HepG2 (cell line): ENCODE data around the gene RPL36AL. TPM values are rescaled to one million over a fixed set of nuclear protein-coding genes. Genes with fewer than 3 reads are reported as not detected.

Experiments
- ELF4 ChIP-seq: sonication (generic); formaldehyde crosslinking; IDR thresholded peaks from 2 replicates; pipeline ENCODE4 v1.5.0; 2020; ENCODE audit warnings: missing genetic modification reagents, mild to moderate bottlenecking, moderate library complexity, borderline replicate concordance
- FLYWCH1 ChIP-seq: sonication (generic); formaldehyde crosslinking; IDR thresholded peaks from 2 replicates; pipeline ENCODE4 v1.8.1; 2023; ENCODE audit warnings: mild to moderate bottlenecking, missing genetic modification reagents
- IRX3 ChIP-seq: sonication (generic); formaldehyde crosslinking; IDR thresholded peaks from 2 replicates; pipeline ENCODE4 v1.8.1; 2023; ENCODE audit warnings: mild to moderate bottlenecking, low read depth, missing genetic modification reagents, borderline replicate concordance
- KLF16 ChIP-seq, 2 experiments: sonication (generic) in 1 of 2; formaldehyde crosslinking in 1 of 2; IDR thresholded peaks; 2 replicates each; pipeline versions ENCODE4 v1.6.1 to v1.8.0; 2016 to 2023; ENCODE audit warnings: missing genetic modification reagents in 2 of 2, missing compliant biosample characterization in 1 of 2
- KLF6 ChIP-seq: IDR thresholded peaks from 2 replicates; pipeline ENCODE4 v1.8.0; 2016; ENCODE audit warnings: missing biosample characterization, missing genetic modification reagents
- MED13 ChIP-seq: sonication (generic); formaldehyde crosslinking; IDR thresholded peaks from 2 replicates; pipeline ENCODE4 v1.5.0; 2020; ENCODE audit warnings: missing genetic modification reagents
- PAWR ChIP-seq: sonication (generic); formaldehyde crosslinking; IDR thresholded peaks from 2 replicates; pipeline ENCODE4 v1.4.0; 2020; ENCODE audit warnings: missing genetic modification reagents, mild to moderate bottlenecking, borderline replicate concordance
- POLR2AphosphoS5 ChIP-seq: IDR thresholded peaks from 2 replicates; pipeline ENCODE4 v1.6.1; 2012; ENCODE audit warnings: low read depth, low read length
- REXO4 ChIP-seq: sonication (generic); formaldehyde crosslinking; IDR thresholded peaks from 2 replicates; pipeline ENCODE4 v1.8.0; 2022; ENCODE audit warnings: missing genetic modification reagents, mild to moderate bottlenecking, borderline replicate concordance
- SOX5 ChIP-seq: IDR thresholded peaks from 2 replicates; pipeline ENCODE4 v1.6.1; 2016; ENCODE audit warnings: borderline replicate concordance
- TGIF2 ChIP-seq: IDR thresholded peaks from 2 replicates; pipeline ENCODE4 v1.6.1; 2016; ENCODE audit warnings: control low read depth, missing compliant biosample characterization
- ZFP90 ChIP-seq: sonication (generic); formaldehyde crosslinking; IDR thresholded peaks from 2 replicates; pipeline ENCODE4 v1.8.0; 2022; ENCODE audit warnings: missing genetic modification reagents, mild to moderate bottlenecking, inconsistent platforms, borderline replicate concordance
- ZSCAN21 ChIP-seq: sonication (generic); formaldehyde crosslinking; IDR thresholded peaks from 2 replicates; pipeline ENCODE4 v1.8.0; 2022; ENCODE audit warnings: mild to moderate bottlenecking, missing genetic modification reagents, moderate library complexity, borderline replicate concordance
- ZSCAN25 ChIP-seq: sonication (generic); formaldehyde crosslinking; IDR thresholded peaks from 2 replicates; pipeline ENCODE4 v1.8.0; 2022; ENCODE audit warnings: mild to moderate bottlenecking, missing genetic modification reagents
- polyA plus RNA-seq, 8 experiments: library from polyadenylated mRNA; depleted of rRNA in 3 of 8; stranded (reverse) in 7 of 8; unstranded in 1 of 8; fragments of >200 nt; fragmentation: Illumina TruSeq in 4 of 8; extraction: Trizol in 4 of 8; gene quantifications; 2 replicates each; pipeline versions ENCODE4 v1.2.1 to v1.2.3, GENCODE V29; 2011 to 2016; ENCODE audit warnings: low read depth in 4 of 8, missing spikeins in 1 of 8, mixed read lengths in 1 of 8; ENCODE audit not compliant: insufficient read depth in 1 of 8
- total RNA-seq, 5 experiments: library from RNA; depleted of rRNA; stranded (reverse); fragments of >200 nt; fragmentation: Illumina TruSeq; extraction: Trizol; gene quantifications; 2 replicates each; pipeline ENCODE4 v1.2.3, GENCODE V29; 2016; ENCODE audit warnings: low read depth in 1 of 5
- TF ChIP-seq, protein P1 (sequence below): sonication (generic); formaldehyde crosslinking; IDR thresholded peaks from 2 replicates; pipeline ENCODE4 v1.4.0; 2020; ENCODE audit warnings: missing genetic modification reagents
- TF ChIP-seq, protein P2 (sequence below): sonication (generic); formaldehyde crosslinking; IDR thresholded peaks from 2 replicates; pipeline ENCODE4 v1.5.1; 2020; ENCODE audit warnings: missing genetic modification reagents, mild to moderate bottlenecking, borderline replicate concordance
- TF ChIP-seq, protein P3 (sequence below): IDR thresholded peaks from 2 replicates; pipeline ENCODE4 v1.6.1; 2016
- TF ChIP-seq, protein P4 (sequence below): IDR thresholded peaks from 2 replicates; pipeline ENCODE4 v1.6.1; 2018; ENCODE audit warnings: missing genetic modification reagents, mild to moderate bottlenecking, missing compliant biosample characterization
- TF ChIP-seq, protein P5 (sequence below), 2 experiments: sonication (generic) in 1 of 2; formaldehyde crosslinking in 1 of 2; IDR thresholded peaks; 2 replicates each; pipeline versions ENCODE4 v1.4.0 to v1.6.1; 2018 to 2020; ENCODE audit warnings: missing genetic modification reagents in 2 of 2, borderline replicate concordance in 1 of 2, low read depth in 1 of 2, mild to moderate bottlenecking in 1 of 2, missing biosample characterization in 1 of 2

The RPL36AL gene
- total and polyA plus RNA-seq, 2 of the 13 experiments (the other 11 are each of a cell fraction or from before 2014, with no cell fraction given), result 90.0 to 294 TPM

DNA sequence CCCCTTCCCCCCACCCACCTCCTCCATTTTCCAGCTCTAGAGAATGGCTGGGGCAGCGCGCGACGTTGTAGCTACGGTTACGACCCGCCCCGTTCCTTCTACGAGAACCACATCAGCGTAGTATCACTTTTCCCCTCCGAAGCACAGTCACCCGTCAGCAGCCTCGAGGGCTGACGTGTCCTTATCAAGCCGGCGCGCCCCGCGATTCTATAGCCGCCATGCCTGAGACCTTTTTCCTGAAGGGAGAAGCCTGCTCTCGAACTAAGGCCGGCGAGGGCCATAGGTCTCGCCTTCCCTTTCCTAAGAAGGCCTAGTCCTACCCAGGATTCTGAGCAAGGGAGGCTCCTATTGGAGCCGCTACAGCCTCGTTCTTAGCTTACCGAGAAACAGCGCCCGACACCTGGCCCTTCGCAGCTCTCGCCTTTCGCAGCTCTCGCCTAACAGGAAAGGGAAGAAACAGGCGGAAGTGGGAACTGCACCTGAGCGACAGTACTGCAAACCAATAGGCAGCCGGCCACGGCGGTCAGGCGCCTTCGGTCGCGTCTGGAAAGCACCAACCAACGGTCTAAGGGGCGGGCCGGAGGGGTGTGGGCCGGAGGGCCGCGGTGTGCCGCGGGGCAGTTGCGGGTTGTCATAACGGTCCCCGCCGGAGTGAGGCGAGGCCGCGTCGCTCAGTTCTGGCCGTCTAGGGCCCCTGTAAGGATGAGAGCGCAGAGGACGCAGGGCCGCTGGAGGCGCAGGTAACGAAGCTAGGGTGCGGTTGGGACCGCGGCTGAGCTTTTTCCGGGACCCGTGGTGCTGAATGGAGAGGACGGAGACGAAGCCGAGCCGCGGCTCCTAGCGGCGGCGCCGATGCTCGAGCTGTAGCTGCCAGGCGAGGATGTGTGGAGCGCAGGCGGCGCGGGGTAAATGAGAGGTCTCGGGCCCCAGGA lies at the start of gene RPL36AL, which contains the start of gene MGAT2 (continued):
- TF ChIP-seq, protein P1, sequence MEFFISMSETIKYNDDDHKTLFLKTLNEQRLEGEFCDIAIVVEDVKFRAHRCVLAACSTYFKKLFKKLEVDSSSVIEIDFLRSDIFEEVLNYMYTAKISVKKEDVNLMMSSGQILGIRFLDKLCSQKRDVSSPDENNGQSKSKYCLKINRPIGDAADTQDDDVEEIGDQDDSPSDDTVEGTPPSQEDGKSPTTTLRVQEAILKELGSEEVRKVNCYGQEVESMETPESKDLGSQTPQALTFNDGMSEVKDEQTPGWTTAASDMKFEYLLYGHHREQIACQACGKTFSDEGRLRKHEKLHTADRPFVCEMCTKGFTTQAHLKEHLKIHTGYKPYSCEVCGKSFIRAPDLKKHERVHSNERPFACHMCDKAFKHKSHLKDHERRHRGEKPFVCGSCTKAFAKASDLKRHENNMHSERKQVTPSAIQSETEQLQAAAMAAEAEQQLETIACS (CRISPR knock-in tag), result no peak
- TF ChIP-seq SOX5, result peak; percentile 17; the same call in 1 of the 2 replicates
- TF ChIP-seq, protein P2, sequence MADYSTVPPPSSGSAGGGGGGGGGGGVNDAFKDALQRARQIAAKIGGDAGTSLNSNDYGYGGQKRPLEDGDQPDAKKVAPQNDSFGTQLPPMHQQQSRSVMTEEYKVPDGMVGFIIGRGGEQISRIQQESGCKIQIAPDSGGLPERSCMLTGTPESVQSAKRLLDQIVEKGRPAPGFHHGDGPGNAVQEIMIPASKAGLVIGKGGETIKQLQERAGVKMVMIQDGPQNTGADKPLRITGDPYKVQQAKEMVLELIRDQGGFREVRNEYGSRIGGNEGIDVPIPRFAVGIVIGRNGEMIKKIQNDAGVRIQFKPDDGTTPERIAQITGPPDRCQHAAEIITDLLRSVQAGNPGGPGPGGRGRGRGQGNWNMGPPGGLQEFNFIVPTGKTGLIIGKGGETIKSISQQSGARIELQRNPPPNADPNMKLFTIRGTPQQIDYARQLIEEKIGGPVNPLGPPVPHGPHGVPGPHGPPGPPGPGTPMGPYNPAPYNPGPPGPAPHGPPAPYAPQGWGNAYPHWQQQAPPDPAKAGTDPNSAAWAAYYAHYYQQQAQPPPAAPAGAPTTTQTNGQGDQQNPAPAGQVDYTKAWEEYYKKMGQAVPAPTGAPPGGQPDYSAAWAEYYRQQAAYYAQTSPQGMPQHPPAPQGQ (CRISPR knock-in tag), result no peak
- 0 out of 2 replicates have a peak, but pooled peaks have one; percentile 79 for TF ChIP-seq IRX3 (CRISPR knock-in tag)
- TF ChIP-seq POLR2AphosphoS5, result peak; percentile 97
- no peak for TF ChIP-seq FLYWCH1 (CRISPR knock-in tag)
- TF ChIP-seq ZFP90 (CRISPR knock-in tag), result peak; percentile 14; the same call in 1 of the 2 replicates
- TF ChIP-seq TGIF2 (CRISPR knock-in tag), result peak; percentile 63; the same call in 1 of the 2 replicates
- TF ChIP-seq, protein P3, sequence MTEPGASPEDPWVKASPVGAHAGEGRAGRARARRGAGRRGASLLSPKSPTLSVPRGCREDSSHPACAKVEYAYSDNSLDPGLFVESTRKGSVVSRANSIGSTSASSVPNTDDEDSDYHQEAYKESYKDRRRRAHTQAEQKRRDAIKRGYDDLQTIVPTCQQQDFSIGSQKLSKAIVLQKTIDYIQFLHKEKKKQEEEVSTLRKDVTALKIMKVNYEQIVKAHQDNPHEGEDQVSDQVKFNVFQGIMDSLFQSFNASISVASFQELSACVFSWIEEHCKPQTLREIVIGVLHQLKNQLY, result no peak
- TF ChIP-seq KLF16 (CRISPR knock-in tag; IDR thresholded peaks at IDR 0.05), result peak in 1 of 2 experiments; percentile 81; a peak in 2 of 4 replicates
- TF ChIP-seq KLF6 (CRISPR knock-in tag), result peak; percentile 82
- TF ChIP-seq, protein P4, sequence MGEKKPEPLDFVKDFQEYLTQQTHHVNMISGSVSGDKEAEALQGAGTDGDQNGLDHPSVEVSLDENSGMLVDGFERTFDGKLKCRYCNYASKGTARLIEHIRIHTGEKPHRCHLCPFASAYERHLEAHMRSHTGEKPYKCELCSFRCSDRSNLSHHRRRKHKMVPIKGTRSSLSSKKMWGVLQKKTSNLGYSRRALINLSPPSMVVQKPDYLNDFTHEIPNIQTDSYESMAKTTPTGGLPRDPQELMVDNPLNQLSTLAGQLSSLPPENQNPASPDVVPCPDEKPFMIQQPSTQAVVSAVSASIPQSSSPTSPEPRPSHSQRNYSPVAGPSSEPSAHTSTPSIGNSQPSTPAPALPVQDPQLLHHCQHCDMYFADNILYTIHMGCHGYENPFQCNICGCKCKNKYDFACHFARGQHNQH (CRISPR knock-in tag), result peak; percentile 80
- no peak; the same call in 1 of the 2 replicates for TF ChIP-seq ZSCAN21
- no peak for TF ChIP-seq REXO4 (CRISPR knock-in tag)
- TF ChIP-seq ELF4 (CRISPR knock-in tag), result peak; percentile 83; the same call in 1 of the 2 replicates
- TF ChIP-seq, protein P5, sequence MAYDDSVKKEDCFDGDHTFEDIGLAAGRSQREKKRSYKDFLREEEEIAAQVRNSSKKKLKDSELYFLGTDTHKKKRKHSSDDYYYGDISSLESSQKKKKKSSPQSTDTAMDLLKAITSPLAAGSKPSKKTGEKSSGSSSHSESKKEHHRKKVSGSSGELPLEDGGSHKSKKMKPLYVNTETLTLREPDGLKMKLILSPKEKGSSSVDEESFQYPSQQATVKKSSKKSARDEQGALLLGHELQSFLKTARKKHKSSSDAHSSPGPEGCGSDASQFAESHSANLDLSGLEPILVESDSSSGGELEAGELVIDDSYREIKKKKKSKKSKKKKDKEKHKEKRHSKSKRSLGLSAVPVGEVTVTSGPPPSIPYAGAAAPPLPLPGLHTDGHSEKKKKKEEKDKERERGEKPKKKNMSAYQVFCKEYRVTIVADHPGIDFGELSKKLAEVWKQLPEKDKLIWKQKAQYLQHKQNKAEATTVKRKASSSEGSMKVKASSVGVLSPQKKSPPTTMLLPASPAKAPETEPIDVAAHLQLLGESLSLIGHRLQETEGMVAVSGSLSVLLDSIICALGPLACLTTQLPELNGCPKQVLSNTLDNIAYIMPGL (CRISPR knock-in tag; IDR thresholded peaks at IDR 0.05; ENCODE audit: borderline replicate concordance in 1 of 2, low read depth in 1 of 2), result peak; percentile 42 to 80
- TF ChIP-seq MED13 (CRISPR knock-in tag), result peak; percentile 18; the same call in 1 of the 2 replicates
- TF ChIP-seq PAWR (CRISPR knock-in tag), result no peak
- TF ChIP-seq ZSCAN25 (CRISPR knock-in tag), result peak; percentile 29; the same call in 1 of the 2 replicates
